Measurements from ENCODE around the gene RAX.

RAX gene

DNA sequence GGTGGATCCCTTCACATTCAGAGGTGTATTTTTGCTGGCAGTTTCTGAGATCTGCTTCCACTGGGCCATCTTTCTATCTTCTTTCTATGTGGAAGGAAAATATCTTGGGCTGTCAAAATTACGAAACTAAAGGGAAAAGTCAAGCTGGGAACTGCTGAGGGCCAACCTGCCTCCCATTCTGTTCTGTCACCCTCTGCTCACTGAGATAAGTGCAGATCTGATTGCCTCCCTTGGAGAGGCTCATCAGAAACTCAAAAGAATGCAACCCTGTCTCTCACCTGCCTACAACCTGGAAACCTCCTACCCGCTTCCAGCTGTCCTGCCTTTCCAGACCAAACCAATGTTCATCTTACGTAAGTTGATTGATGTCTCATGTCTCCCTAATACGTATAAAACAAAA is 26.5 kb downstream of the RAX start:
- DNase-seq (ENCODE audit: low spot score) = no peak

DNA sequence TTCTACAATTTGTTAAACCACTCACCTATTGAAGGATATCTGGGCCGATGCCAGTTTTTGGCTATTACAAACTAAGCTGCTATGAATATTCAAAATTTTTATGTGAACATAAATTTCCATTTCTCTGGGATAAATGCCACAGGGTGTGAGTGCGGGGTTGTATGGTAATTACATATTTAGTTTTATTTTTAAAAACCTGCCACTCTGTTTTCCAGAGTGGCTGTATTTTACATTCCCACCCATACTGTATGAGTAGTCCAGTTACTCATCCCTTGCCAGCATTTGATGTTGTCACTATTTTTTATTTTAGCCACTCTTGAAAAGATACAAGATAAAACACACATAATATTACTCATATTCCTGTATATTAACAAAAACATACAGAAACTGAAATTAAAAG is 30.3 kb downstream of the RAX start:
- no peak for DNase-seq (ENCODE audit: low spot score)

DNA sequence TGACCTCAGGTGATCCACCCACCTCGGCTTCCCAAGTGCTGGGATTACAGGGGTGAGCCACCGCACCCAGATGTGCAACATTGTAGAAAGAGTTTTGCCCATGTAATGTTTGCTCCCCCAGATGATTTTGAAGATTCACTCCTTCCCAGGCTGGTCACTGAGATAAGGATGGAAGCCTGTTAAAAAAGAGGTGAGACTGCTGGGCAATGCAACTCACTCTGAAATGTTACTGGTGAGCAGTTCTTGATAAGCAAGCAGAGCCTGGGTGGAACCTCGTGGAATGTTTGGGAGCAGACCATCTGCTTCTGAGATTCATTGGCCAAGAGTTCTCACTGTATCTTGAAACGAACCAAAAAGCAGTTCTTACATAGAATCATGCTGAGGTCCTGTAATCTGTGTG is 33.6 kb downstream of the RAX start:
- DNase-seq (ENCODE audit: low spot score) = no peak

DNA sequence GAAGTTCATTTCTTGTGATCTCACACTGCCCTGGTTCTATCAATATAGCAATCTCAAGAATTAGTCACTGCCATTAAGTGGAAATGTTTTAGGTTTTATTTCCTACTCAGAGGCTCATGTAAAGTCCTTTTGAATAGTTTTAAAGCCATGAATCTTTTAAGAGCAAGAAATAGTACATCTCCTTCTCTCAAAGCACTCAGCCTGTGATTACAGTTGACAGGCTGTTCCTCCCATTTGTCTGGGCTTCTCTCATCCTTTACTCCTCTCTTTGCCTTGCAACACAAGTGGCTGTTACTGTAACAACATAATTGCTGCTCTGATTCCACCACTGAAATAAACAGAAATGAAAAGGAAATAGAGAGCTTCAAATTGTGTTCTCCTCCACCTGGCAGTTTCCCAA is 34.9 kb downstream of the RAX start:
- DNase-seq (ENCODE audit: low spot score) = peak; percentile 37

DNA sequence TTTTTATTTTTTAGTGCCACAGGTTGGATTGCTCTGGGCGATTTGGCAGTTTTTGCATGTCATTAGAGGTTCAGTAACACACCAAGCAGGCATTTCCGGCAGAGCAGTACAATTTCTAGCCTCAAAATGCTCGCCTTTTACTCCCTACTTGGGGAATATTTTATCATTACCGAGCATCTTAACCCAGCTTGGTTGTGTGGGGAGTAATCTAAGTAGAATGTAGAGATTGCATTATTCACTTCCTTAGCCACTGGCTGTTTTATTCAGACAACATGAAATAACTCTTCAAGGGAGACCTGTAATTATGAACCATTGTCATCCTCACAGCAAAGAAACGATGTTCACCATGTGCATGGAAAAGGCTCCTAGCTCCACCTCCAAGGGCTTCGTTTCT is 40.2 kb downstream of the RAX start:
- DNase-seq (ENCODE audit: low spot score) = no peak

DNA sequence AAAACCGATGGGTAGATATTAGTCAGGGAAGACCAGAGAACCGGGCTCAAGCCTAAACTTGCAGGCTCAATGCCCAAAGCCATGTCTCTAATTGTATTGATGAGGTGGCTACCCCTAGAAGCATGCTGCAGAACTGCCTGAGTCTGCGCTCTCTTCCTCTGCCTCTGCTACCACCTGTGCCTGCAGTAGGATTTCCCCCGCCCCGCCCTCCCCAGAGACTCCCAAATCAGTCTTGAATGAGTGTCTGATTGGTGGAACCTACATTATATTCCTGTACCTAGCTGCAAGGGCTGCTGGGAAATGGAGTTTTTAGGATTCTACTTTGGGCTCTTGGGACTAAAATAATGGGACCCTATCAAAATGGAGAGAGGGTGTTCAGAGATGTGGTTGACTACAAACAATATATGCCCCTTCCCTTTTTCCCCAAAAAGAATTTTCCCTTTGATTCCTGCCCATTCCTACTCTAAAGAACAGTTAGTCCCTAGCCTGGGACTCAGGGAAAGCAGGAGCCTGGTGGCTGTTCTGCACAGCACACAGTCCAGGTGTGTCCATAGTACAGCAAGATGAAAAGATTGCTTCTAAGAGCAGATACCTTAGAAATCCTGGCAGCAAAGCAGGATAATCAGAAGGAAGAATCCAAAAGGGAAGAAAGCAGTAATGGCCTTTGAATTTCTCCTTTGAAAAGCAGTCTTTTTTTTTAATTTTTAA is 40.8 kb downstream of the RAX start:
- DNase-seq (ENCODE audit: low spot score) = no peak

DNA sequence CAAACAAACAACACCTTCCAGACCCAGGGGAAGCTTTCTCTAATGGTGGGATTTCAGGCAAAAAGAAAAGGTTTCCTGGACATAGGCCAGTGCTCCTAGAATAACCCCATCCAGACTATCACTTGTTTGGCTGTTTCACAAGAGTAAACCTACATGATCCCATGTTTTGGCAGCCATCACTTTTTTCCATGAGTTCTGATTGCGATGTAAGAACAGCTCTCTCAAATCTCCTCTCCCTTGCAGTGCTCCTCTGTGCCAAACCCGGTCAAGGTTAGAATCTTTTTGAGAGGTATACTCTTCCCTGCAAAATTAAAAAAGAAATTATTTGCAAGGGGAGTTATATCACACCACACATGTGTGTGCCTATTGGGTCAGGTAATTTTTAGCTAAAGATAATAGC is 41.4 kb downstream of the RAX start:
- no peak for DNase-seq (ENCODE audit: low spot score)

DNA sequence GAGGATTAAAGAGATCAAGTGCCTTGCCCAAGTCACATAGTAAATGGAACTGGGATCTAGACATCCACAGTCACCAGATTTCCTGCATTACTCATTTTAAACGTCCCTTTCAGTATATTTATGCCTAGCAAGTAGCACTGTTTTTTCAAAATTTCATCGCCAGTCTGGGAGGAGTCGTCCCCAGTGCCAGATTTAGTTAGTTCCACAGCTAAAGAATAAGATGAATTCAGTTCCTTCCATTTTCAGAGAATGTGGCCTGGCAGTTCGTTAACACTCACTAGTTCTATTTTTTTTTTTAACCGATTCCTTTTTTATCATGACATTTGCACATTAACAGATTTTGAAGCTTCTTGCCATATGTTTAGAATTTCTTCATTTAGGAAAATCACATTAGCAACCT is 42.1 kb downstream of the RAX start:
- no peak for DNase-seq (ENCODE audit: low spot score)

DNA sequence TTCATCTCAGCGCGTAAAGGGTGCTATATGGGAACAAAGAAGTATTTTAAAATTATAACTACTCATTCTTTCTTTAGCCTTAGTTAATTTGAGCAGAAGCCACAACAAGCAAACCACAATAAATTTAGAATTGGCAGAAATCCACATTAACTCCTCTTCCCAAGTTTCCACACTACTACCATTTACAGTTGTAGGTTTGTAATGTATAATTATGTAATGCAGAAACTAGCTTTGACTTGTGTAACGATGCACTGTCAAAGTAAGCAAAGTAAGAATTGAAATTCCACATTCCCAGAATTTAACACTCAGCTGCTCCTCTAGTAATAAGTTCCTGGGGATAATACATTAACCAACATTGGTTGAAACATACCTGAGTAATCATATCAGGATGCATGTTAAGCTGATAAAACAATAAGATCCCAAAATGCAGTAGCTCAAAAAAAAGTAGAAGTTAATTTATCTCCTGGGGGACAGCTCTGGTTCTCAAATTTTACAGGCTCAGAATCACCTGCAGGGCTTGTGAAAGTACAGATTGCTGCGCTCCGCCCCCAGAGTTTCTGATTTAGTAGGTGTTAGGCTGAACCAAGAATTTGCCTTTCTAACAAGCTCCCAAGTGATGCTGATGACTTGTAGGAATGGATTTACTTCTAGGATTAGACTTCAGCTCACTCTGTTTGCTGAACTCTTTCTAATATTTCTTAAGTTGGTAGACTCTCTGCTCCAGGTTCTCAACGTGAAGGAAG is 43.4 kb downstream of the RAX start:
- DNase-seq (ENCODE audit: low spot score) = no peak

DNA sequence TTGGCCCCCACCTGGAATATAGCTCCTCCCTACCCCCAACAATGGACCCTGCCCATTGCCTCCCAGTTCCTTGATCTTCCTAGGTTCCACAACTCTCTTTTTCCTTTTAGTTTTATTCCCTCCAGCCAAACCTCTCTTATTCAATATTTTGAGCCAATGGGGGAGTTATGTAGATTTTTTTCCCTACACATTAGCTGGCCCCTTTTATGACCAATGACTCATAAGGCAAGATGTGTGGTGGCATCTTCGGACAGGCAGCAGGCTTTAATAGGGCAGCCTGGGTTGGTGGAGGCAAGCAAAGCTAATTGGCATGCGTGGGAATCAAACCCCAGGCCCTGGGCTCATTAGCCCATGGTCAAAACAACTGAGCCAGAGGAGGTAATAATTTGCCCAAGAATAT is 44.1 kb downstream of the RAX start:
- no peak for DNase-seq (ENCODE audit: low spot score)

DNA sequence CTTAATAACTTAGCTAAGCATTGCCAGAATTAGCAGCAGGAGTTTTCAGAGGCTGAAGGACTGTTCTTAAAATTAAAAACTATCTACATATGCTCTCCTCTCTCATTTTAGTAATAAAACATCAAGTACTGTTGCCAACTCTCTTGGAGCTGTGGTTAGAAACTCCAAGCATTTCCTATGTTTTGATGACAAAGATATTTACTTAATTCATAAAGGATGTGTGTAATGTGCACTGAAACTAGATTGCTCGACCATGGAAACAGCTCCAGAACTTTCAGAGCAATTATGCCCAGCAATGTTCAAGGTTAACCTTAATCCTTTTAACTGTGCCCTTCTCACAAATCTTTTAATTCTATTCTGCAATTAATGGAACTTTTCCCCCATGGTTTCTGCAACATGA is 44.9 kb downstream of the RAX start:
- DNase-seq (ENCODE audit: low spot score) = no peak

DNA sequence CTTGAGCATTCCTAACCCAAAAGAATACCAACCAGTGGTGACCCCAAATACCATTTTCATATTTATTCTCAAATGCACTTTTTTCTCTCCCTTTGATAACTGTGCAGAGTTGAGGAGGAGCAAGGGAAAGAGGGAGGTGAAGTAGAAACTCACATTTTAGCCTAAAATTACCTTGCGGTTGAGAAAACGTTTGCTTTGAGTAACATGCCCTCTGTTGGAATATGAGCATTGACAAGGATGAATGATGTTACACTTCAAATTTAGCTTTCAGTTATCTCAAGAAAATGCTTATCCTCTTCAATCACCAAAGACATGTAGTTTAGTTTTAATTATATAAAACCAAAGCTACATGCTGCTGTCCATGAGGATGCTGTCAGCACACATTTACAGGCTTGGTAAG is 50.9 kb downstream of the RAX start:
- DNase-seq (ENCODE audit: low spot score) = no peak

DNA sequence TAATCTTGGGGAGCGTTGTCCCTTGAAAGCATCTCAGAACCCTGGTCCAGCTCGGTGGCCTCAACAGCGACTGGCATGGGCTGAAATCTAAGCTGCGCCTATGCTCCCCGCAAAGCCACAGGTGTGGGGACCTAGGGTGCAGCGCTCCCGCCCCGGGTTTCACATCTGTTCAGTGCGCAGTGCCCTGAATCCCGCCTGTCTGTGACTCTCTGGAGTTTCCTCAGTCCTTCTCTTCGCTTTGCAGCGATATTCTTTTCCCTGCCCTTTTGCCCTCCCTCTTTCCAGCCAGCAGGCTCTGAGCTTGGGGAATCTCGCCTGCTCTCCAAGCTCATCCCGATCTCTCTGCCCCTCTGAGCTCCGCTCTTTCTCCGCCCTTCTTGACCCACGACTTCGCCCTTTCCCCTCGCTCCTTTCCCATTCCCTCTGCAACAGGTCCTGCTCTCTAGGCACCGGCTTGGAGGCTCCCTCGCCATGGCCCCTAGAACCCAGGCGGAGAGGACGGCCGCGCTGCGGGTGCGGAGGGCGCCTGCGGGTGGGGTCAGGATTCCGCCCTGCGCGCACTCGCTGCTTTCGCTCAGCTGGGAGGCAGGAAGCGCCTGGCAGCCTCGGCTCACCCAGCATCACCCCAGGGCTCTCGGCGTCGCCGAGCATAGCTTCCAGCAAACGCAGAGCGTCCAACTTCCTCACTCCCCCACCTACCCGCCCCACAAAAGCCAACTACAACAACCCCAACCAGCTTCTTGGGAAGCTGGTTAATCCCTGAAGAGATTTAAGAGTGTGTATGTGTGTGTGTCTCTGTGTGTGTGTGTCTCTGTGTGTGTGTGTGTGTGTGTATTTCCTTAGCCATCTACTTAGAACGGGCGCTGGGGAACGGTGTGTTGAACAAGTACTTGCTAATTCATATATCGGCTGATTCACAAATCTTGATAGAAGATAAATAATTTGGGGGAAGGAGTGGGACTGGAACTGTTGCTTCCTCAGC is 52.2 kb downstream of the RAX start:
- DNase-seq (ENCODE audit: low spot score) = no peak

DNA sequence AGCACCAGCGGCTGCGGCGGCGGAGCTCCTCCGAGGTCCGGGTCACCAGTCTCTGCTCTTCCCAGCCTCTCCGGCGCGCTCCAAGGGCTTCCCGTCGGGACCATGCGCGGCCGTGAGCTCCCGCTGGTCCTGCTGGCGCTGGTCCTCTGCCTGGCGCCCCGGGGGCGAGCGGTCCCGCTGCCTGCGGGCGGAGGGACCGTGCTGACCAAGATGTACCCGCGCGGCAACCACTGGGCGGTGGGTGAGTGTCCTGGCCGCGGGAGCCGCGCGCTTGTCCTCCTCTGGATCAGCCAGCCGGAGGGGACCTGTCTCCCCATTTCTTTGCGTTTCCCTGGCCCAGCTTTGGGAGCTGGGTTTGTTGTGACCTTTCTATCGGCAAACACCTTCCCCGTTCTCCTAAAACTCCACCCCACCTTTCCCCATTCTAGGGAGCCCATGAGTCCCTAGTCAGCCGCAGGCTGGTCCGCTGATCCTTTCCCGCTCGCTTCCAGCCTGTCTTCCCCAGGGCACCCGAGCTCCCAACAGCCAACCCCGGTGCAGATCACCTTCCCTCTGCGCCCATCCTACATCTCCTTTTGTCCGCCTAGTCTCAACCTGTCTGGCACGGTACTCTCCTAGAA is 53.0 kb downstream of the RAX start:
- DNase-seq (ENCODE audit: low spot score) = no peak

DNA sequence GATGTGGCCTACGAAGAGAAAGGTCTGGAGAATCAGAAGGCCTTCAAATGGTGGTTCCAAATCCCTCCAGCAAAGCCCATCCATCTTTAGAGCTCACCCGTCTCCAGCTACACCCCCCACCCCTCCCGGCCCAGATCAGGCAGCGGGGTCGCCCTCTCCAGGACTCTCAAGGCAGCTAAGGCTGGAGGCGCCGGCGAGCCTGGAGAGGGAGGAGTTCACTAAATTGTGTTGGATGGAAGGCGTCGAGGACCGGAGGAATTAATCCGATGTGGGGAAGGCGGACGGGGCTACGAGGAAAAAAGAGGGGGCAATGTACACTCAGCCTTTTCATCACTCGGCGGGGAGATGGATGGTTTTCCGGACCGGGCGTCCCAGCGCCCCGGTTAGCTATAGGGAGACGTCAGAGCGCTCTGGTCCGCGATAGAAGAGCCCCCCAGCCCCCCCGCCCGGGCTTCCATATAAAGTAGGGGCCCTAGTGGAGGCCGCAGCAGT is 53.5 kb downstream of the RAX start, which contains the start of gene GRP:
GRP (plus strand) TSS at position 487 of the 492 bp plus-strand sequence. CDS start 108 bp downstream, outside the sequence.
- DNase-seq (ENCODE audit: low spot score) = no peak

DNA sequence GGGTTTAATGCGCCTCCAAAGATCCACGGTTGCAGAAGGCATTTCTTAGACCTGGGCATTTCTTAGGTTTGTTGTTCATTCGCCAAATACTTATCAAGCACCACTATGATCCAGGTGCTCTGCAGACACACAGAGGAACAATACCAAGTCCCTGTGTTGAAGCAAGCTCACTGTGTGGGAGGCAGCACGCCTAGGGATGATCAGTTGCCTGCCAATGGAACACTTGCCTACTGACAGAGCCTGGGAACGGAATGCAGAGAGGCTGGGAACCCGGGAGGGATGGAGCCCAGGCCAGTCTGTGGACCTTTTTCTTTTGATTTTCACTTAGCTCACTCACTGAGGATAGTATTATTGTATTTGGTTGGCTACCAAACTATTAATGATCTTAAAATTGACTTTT is 55.2 kb downstream of the RAX start:
- DNase-seq (ENCODE audit: low spot score) = peak; percentile 50
